Measurements from ENCODE around the gene GNAI1. TPM values are rescaled to one million over a fixed set of nuclear protein-coding genes. Genes with fewer than 3 reads are reported as not detected.

GNAI1 gene
- total RNA-seq, 1 donor from 2014 or later = 6.0 TPM

- intact Hi-C loops (cut with micrococcal nuclease) = no loop called here
- no peaks in the 10 kb centered on the region for H3K36me3 Mint-ChIP-seq (ENCODE audit: low read depth)
- no peaks in the 10 kb centered on the region for H3K4me1 Mint-ChIP-seq (ENCODE audit: low read depth)
- no peak for DNase-seq (ENCODE audit: low spot score)
- H3K9me3 Mint-ChIP-seq = no peaks in the 10 kb centered on the region
- H3K4me3 Mint-ChIP-seq = no peak overlapping the region
- peaks cover 3% of the 10 kb centered on the region for H3K27me3 Mint-ChIP-seq (ENCODE audit: insufficient read depth)
- no peak overlapping the region for H3K27ac Mint-ChIP-seq
Measured at GRCh38 chr7:80208700-80209099, 74.1 kb downstream of the GNAI1 start.

DNA sequence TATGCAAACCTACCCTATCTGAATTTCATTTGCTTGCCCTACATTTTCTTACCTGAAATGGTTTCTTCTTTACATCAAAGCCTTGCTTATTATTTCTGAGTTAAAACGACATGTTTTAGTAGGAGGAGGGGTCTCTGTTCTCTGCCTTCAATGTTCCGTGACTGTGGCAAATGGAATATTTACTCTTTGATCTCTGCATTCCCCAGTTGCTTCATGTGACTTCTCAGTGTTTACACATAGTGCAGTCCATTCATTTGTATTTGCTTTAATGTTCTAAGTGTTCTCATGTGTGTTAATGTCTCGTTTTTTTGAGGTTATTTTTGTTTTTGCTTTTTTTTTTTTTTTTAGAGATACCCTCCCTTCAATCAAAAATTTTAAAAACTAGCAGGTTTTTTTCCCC is 75.8 kb downstream of the GNAI1 start:
- H3K27me3 Mint-ChIP-seq (ENCODE audit: insufficient read depth) = peaks cover 3% of the 10 kb centered on the region
- intact Hi-C loops (cut with micrococcal nuclease) = no loop called here
- no peak for DNase-seq (ENCODE audit: low spot score)
- no peaks in the 10 kb centered on the region for H3K36me3 Mint-ChIP-seq (ENCODE audit: low read depth)
- no peak overlapping the region for H3K27ac Mint-ChIP-seq
- H3K4me1 Mint-ChIP-seq (ENCODE audit: low read depth) = no peaks in the 10 kb centered on the region
- H3K9me3 Mint-ChIP-seq = no peaks in the 10 kb centered on the region
- H3K4me3 Mint-ChIP-seq = no peak overlapping the region

- H3K4me3 Mint-ChIP-seq = no peak overlapping the region
- no peaks in the 10 kb centered on the region for H3K9me3 Mint-ChIP-seq
- H3K36me3 Mint-ChIP-seq (ENCODE audit: low read depth) = no peaks in the 10 kb centered on the region
- no peak for DNase-seq (ENCODE audit: low spot score)
- no peaks in the 10 kb centered on the region for H3K4me1 Mint-ChIP-seq (ENCODE audit: low read depth)
- intact Hi-C loops (cut with micrococcal nuclease) = no loop called here
- no peak overlapping the region for H3K27ac Mint-ChIP-seq
- peaks cover 3% of the 10 kb centered on the region for H3K27me3 Mint-ChIP-seq (ENCODE audit: insufficient read depth)
Measured at GRCh38 chr7:80213814-80214213, 79.2 kb downstream of the GNAI1 start.

GRCh38 chr7:80215734-80216133 is 81.1 kb downstream of the GNAI1 start:
- intact Hi-C loops (cut with micrococcal nuclease) = no loop called here
- no peaks in the 10 kb centered on the region for H3K4me1 Mint-ChIP-seq (ENCODE audit: low read depth)

GRCh38 chr7:80216996-80217842 is 82.6 kb downstream of the GNAI1 start:
- intact Hi-C loops (cut with micrococcal nuclease) = loop anchor here (1.0 kb wide), 3 partner anchors 42 to 81 kb away; no protein-coding TSS in a partner anchor
- Mint-ChIP-seq H3K36me3 (ENCODE audit: low read depth) (no peaks in the 10 kb centered on the region), H3K4me3 (no peak overlapping the region), H3K9me3 (no peaks in the 10 kb centered on the region), H3K27ac (no peak overlapping the region), H3K4me1 (ENCODE audit: low read depth) (no peaks in the 10 kb centered on the region), H3K27me3 (ENCODE audit: insufficient read depth) (no peaks in the 10 kb centered on the region)
- no peak for DNase-seq (ENCODE audit: low spot score)

More at GRCh38 chr7:80215734-80216133, 81.1 kb downstream of the GNAI1 start:
- no peaks in the 10 kb centered on the region for H3K36me3 Mint-ChIP-seq (ENCODE audit: low read depth)
- no peak for DNase-seq (ENCODE audit: low spot score)
- no peak overlapping the region for H3K4me3 Mint-ChIP-seq
- no peaks in the 10 kb centered on the region for H3K9me3 Mint-ChIP-seq
- no peak overlapping the region for H3K27ac Mint-ChIP-seq
- no peaks in the 10 kb centered on the region for H3K27me3 Mint-ChIP-seq (ENCODE audit: insufficient read depth)

GRCh38 chr7:80218723-80219122 is 84.1 kb downstream of the GNAI1 start:
- H3K36me3 Mint-ChIP-seq (ENCODE audit: low read depth) = no peaks in the 10 kb centered on the region
- H3K9me3 Mint-ChIP-seq = no peaks in the 10 kb centered on the region
- DNase-seq (ENCODE audit: low spot score) = no peak
- H3K27ac Mint-ChIP-seq = no peak overlapping the region
- intact Hi-C loops (cut with micrococcal nuclease) = no loop called here
- no peaks in the 10 kb centered on the region for H3K27me3 Mint-ChIP-seq (ENCODE audit: insufficient read depth)
- H3K4me3 Mint-ChIP-seq = no peak overlapping the region
- H3K4me1 Mint-ChIP-seq (ENCODE audit: low read depth) = no peaks in the 10 kb centered on the region

DNA sequence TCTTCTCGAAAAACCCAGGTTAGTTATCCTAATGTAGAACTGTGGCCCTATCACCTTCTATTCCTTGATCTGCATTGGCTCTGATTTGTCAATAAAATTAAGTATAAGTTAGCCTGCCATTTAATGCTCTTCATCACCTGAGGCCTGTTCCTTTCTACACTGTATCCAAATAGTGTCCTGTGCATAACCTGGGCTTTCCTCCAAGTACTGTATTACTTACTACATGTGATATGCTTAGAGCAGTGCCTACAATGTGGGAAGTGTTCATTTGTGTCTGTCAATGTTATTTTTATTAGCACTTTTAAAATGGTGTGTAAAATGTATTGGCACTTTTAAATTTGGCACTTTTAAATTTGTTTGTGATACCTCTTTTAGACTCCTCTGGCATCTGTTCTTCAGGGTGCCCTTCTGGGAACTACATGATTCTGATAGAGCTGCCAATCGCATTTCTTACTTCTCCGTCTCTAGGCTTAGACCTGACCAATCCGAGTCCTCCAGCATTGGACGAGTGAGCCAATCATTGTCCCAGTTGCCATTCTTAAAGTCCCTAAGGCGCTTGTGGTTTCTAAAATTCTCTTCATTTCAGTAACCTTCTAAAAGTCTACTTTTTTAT is 85.5 kb downstream of the GNAI1 start:
- H3K4me3 Mint-ChIP-seq = no peak overlapping the region
- no peaks in the 10 kb centered on the region for H3K36me3 Mint-ChIP-seq (ENCODE audit: low read depth)
- no peak for DNase-seq (ENCODE audit: low spot score)
- no peaks in the 10 kb centered on the region for H3K27me3 Mint-ChIP-seq (ENCODE audit: insufficient read depth)
- H3K4me1 Mint-ChIP-seq (ENCODE audit: low read depth) = no peaks in the 10 kb centered on the region
- intact Hi-C loops (cut with micrococcal nuclease) = no loop called here
- no peak overlapping the region for H3K27ac Mint-ChIP-seq
- no peaks in the 10 kb centered on the region for H3K9me3 Mint-ChIP-seq

GRCh38 chr7:80224415-80224814 is 89.8 kb downstream of the GNAI1 start:
- Mint-ChIP-seq H3K4me3 (no peak overlapping the region), H3K36me3 (ENCODE audit: low read depth) (no peaks in the 10 kb centered on the region), H3K9me3 (no peaks in the 10 kb centered on the region), H3K4me1 (ENCODE audit: low read depth) (no peaks in the 10 kb centered on the region), H3K27ac (no peak overlapping the region), H3K27me3 (ENCODE audit: insufficient read depth) (no peaks in the 10 kb centered on the region)
- intact Hi-C loops (cut with micrococcal nuclease) = no loop called here
- DNase-seq (ENCODE audit: low spot score) = no peak

DNA sequence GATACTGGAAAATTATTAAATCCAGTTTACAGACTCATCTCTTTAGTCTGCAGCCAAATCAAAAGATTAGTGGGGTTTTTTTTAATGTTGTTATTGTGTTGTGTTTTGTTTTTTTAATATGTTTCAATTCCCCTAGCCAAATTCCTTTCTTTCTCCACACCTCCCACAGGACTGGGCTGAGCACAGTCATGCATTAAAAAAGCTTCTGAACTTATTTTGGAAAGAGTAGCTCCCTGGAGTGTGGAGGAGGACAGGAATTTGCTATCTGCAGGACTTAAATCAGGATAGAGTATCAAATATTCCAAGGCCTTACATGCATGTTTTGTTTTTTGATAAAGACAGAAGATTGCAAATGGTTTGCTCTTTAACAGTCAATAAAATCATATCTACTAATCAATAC is 90.7 kb downstream of the GNAI1 start:
- no peaks in the 10 kb centered on the region for H3K9me3 Mint-ChIP-seq
- no peak overlapping the region for H3K4me3 Mint-ChIP-seq
- H3K27ac Mint-ChIP-seq = no peak overlapping the region
- no peaks in the 10 kb centered on the region for H3K36me3 Mint-ChIP-seq (ENCODE audit: low read depth)
- H3K27me3 Mint-ChIP-seq (ENCODE audit: insufficient read depth) = no peaks in the 10 kb centered on the region
- no peak for DNase-seq (ENCODE audit: low spot score)
- intact Hi-C loops (cut with micrococcal nuclease) = no loop called here
- no peaks in the 10 kb centered on the region for H3K4me1 Mint-ChIP-seq (ENCODE audit: low read depth)

- Mint-ChIP-seq H3K36me3 (ENCODE audit: low read depth) (no peaks in the 10 kb centered on the region), H3K9me3 (no peaks in the 10 kb centered on the region)
Measured at GRCh38 chr7:80226629-80227028, 92.0 kb downstream of the GNAI1 start.

GRCh38 chr7:80230327-80230726 is 95.7 kb downstream of the GNAI1 start:
- H3K4me1 Mint-ChIP-seq (ENCODE audit: low read depth) = no peaks in the 10 kb centered on the region
- no peaks in the 10 kb centered on the region for H3K9me3 Mint-ChIP-seq
- H3K4me3 Mint-ChIP-seq = no peak overlapping the region
- no peaks in the 10 kb centered on the region for H3K36me3 Mint-ChIP-seq (ENCODE audit: low read depth)
- no peak overlapping the region for H3K27ac Mint-ChIP-seq
- no peak for DNase-seq (ENCODE audit: low spot score)
- H3K27me3 Mint-ChIP-seq (ENCODE audit: insufficient read depth) = no peaks in the 10 kb centered on the region
- intact Hi-C loops (cut with micrococcal nuclease) = no loop called here

More at GRCh38 chr7:80226629-80227028, 92.0 kb downstream of the GNAI1 start:
- H3K4me1 Mint-ChIP-seq (ENCODE audit: low read depth) = no peaks in the 10 kb centered on the region
- intact Hi-C loops (cut with micrococcal nuclease) = no loop called here
- no peak for DNase-seq (ENCODE audit: low spot score)
- H3K27me3 Mint-ChIP-seq (ENCODE audit: insufficient read depth) = no peaks in the 10 kb centered on the region
- no peak overlapping the region for H3K4me3 Mint-ChIP-seq
- no peak overlapping the region for H3K27ac Mint-ChIP-seq

GRCh38 chr7:80231707-80232106 is 97.1 kb downstream of the GNAI1 start:
- no peaks in the 10 kb centered on the region for H3K4me1 Mint-ChIP-seq (ENCODE audit: low read depth)
- H3K27ac Mint-ChIP-seq = no peak overlapping the region
- no peak overlapping the region for H3K4me3 Mint-ChIP-seq
- H3K27me3 Mint-ChIP-seq (ENCODE audit: insufficient read depth) = no peaks in the 10 kb centered on the region
- no peaks in the 10 kb centered on the region for H3K36me3 Mint-ChIP-seq (ENCODE audit: low read depth)
- no peak for DNase-seq (ENCODE audit: low spot score)
- no peaks in the 10 kb centered on the region for H3K9me3 Mint-ChIP-seq
- intact Hi-C loops (cut with micrococcal nuclease) = no loop called here

DNA sequence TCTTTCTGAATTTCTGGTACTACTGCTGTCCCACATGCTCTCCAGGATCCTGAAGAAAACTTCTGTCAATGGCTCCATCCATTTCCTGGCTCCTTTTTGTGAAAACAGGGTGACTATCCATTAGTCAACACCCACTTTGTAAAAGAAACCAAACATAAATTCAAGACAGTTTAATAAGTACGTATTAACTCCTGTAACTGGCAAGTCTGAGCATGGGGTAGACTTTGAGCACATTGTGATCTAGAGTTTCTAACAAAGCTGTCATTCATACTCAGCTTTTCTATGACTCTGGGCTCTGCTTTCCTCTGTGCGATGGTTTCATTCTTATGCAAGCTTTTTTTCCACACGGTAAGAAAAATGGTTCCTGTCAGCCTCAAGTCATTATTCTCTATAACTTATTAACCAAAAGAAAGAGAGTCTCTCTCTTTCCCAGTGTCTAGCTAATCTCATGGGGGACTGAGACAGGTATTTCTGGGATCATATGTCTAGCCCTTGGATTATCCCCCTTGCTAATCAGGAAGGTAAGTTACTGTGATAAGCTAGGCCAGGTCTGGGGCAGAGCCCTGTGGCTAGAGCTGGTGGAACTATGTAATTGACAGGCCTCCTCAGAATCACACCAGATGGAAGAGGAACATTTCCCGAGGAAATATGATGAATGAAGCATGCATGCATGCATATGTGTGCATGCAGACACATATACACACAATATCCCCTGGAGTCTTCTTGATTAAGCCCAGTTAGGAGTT is 98.5 kb downstream of the GNAI1 start:
- intact Hi-C loops (cut with micrococcal nuclease) = no loop called here
- no peaks in the 10 kb centered on the region for H3K9me3 Mint-ChIP-seq
- H3K36me3 Mint-ChIP-seq (ENCODE audit: low read depth) = no peaks in the 10 kb centered on the region
- no peak for DNase-seq (ENCODE audit: low spot score)
- H3K27ac Mint-ChIP-seq = no peak overlapping the region
- no peaks in the 10 kb centered on the region for H3K4me1 Mint-ChIP-seq (ENCODE audit: low read depth)
- no peaks in the 10 kb centered on the region for H3K27me3 Mint-ChIP-seq (ENCODE audit: insufficient read depth)
- H3K4me3 Mint-ChIP-seq = no peak overlapping the region

Measured in activated T-helper 1 cell treated with anti-CD3 and anti-CD28 coated beads, Interleukin-12 subunit alpha, Interleukin-12 subunit beta, Interleukin-2, Interleukin-4 antibody, amounts not matched to agents 30 ng/mL and 10 ng/mL and 1 ng/mL, durations not matched to agents 14 hours and 24 hours and 36 hours (primary cell).